Measurements from ENCODE around the gene FBXO27.
"Not testable (repeated sequence)": the region's sequence is repeated elsewhere in the genome, so short reads cannot be mapped to it uniquely, and the experiment has no call there.

The FBXO27 gene

DNA sequence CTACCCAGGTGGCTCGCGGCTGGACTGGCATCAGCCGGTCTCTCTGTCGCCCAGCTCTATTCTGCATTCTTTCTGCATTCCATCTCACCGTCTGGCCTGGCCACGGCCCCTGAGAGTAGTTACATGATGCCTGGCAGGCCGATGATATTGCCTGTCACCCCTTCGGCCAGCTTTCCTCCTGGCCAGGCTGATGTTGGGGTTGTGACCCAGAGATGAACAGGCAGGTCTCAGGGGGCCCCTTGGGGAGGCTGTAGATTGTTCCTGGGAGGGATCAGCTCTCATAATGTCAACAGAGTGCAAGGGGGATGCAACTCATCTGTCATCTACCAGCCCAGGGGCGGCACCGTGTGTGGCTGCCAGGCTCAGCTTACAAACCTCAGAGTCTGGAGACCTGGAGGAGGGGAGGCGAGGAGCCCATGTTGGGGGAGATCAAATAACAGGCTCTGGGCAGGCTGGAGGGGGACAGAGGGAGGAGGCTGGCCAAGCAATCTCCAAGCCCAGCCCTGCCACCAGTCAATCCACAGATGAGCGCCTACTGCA, 43.2 kb downstream of the FBXO27 start:
- intact Hi-C loops (cut with micrococcal nuclease), result no loop called here
- H3K27ac Mint-ChIP-seq, result no peak overlapping the region

GRCh38 chr19:38988627-38989026, 43.7 kb downstream of the FBXO27 start:
- H3K4me1 Mint-ChIP-seq (ENCODE audit: low read depth); H3K27ac Mint-ChIP-seq; H3K9me3 Mint-ChIP-seq; H3K4me3 Mint-ChIP-seq; H3K36me3 Mint-ChIP-seq (ENCODE audit: low read depth); intact Hi-C loops (cut with micrococcal nuclease): not testable (repeated sequence)
- peaks cover 16% of the 10 kb centered on the region for H3K27me3 Mint-ChIP-seq

More for the DNA sequence above, 43.2 kb downstream of the FBXO27 start:
- H3K4me1 Mint-ChIP-seq (ENCODE audit: low read depth), result peaks cover 10% of the 10 kb centered on the region
- H3K4me3 Mint-ChIP-seq, result no peak overlapping the region
- H3K27me3 Mint-ChIP-seq, result peaks cover 16% of the 10 kb centered on the region
- H3K36me3 Mint-ChIP-seq (ENCODE audit: low read depth), result no peaks in the 10 kb centered on the region
- H3K9me3 Mint-ChIP-seq, result no peaks in the 10 kb centered on the region

- peaks cover 16% of the 10 kb centered on the region for H3K27me3 Mint-ChIP-seq
- H3K36me3 Mint-ChIP-seq (ENCODE audit: low read depth); H3K9me3 Mint-ChIP-seq; H3K4me3 Mint-ChIP-seq; H3K27ac Mint-ChIP-seq; intact Hi-C loops (cut with micrococcal nuclease); H3K4me1 Mint-ChIP-seq (ENCODE audit: low read depth): not testable (repeated sequence)
Observed at GRCh38 chr19:38987745-38988144, 44.6 kb downstream of the FBXO27 start.

DNA sequence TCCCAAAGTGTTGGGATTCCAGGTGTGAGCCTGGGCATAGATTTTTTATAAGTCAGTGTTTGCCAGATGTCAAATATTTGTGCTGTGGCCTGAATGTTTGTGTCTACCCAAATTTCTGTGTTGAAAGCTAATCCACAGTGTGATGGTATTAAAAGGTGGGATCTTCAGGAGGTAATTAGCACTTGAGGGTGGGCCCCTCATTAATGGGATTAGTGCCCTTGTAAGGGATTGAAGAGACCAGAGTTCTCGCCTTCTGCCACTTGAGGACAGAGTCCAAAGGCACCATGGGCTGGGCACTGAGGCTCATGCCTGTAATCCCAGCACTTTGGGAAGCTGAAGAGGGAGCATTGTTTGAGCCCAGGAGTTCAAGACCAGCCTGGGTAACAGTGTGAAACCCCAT, 47.1 kb downstream of the FBXO27 start:
- peaks cover 9% of the 10 kb centered on the region for H3K27me3 Mint-ChIP-seq
- peaks cover 8% of the 10 kb centered on the region for H3K9me3 Mint-ChIP-seq

GRCh38 chr19:38980583-38981374, 51.6 kb downstream of the FBXO27 start:
- Mint-ChIP-seq H3K27me3 (peaks cover 25% of the 10 kb centered on the region), H3K4me1 (ENCODE audit: low read depth) (peaks cover 9% of the 10 kb centered on the region), H3K4me3 (no peak overlapping the region), H3K27ac (no peak overlapping the region), H3K36me3 (ENCODE audit: low read depth) (no peaks in the 10 kb centered on the region), H3K9me3 (peaks cover 11% of the 10 kb centered on the region)
- intact Hi-C loops (cut with micrococcal nuclease), result no loop called here

More for the DNA sequence above, 47.1 kb downstream of the FBXO27 start:
- no peak overlapping the region for H3K27ac Mint-ChIP-seq
- H3K4me3 Mint-ChIP-seq, result no peak overlapping the region
- intact Hi-C loops (cut with micrococcal nuclease), result no loop called here
- no peaks in the 10 kb centered on the region for H3K4me1 Mint-ChIP-seq (ENCODE audit: low read depth)
- no peaks in the 10 kb centered on the region for H3K36me3 Mint-ChIP-seq (ENCODE audit: low read depth)

DNA sequence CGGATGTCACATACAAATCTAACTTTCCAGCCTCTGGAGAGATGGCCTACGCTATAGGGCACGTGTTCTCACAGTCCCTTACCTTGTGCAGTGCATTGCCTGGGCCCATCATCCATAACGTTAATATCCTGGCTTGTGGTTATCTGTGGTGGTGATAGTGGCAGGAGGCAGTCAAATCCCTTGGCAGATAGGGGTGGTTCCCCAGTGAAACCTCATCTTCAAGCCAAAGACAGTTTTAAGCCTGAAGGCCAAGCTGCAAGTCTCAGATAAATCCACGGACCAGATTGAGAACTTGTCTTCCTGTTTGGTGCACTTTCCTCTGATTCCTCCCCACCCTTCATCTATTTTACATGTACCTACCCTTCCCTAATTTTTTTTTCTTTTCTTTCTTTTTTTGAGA, 52.5 kb downstream of the FBXO27 start:
- Mint-ChIP-seq H3K9me3 (peaks cover 11% of the 10 kb centered on the region), H3K36me3 (ENCODE audit: low read depth) (no peaks in the 10 kb centered on the region), H3K27ac (no peak overlapping the region), H3K4me3 (no peak overlapping the region), H3K27me3 (peaks cover 29% of the 10 kb centered on the region), H3K4me1 (ENCODE audit: low read depth) (peaks cover 9% of the 10 kb centered on the region)
- intact Hi-C loops (cut with micrococcal nuclease), result no loop called here

GRCh38 chr19:38978326-38978689, 54.0 kb downstream of the FBXO27 start:
- Mint-ChIP-seq H3K36me3 (ENCODE audit: low read depth) (no peaks in the 10 kb centered on the region), H3K9me3 (peaks cover 11% of the 10 kb centered on the region), H3K4me3 (no peak overlapping the region), H3K4me1 (ENCODE audit: low read depth) (peaks cover 9% of the 10 kb centered on the region), H3K27ac (no peak overlapping the region), H3K27me3 (peaks cover 38% of the 10 kb centered on the region)
- intact Hi-C loops (cut with micrococcal nuclease), result no loop called here

DNA sequence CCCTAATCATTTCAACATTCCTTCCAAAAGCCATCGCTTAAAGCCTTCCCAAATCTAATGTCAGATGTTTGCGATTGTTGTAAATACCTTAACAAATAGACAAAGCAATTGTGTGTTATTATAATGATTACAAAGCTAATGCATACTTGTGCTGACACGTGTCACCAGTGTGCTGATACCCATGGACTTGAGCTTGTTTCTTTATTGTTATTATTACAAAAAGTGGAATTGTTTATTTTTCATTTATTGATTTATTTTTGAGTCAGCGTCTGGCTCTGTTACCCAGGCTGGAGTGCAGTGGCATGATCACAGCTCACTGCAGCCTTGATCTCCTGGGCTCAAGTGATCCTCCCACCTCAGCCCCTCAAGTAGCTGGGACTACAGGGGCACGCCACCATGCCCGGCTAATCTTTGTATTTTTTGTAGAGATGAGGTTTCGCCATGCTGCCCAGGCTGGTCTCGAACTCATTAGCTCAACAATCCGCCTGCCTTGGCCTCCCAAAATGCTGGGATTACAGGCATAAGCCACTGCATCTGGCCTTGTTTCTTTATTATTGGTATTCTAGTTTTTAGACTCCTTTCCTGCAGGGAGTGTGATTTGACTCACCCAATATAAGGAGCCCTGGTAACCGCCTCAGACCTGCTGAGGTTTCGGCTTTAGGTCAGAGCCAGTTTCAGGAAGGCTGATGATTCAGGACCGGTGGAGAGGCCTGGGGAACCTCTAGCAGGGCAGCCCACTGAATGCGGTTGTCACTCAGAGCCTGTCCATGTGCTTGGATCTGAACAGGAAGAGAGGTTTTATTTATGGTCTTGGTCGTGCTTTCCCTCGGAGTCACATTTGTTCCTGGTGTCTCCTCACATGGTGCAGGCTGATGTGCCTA, 54.7 kb downstream of the FBXO27 start:
- H3K9me3 Mint-ChIP-seq, result peaks cover 11% of the 10 kb centered on the region
- H3K27ac Mint-ChIP-seq, result no peak overlapping the region
- no peaks in the 10 kb centered on the region for H3K36me3 Mint-ChIP-seq (ENCODE audit: low read depth)
- intact Hi-C loops (cut with micrococcal nuclease), result no loop called here
- H3K4me3 Mint-ChIP-seq, result no peak overlapping the region
- H3K27me3 Mint-ChIP-seq, result peaks cover 40% of the 10 kb centered on the region
- H3K4me1 Mint-ChIP-seq (ENCODE audit: low read depth), result peaks cover 9% of the 10 kb centered on the region

GRCh38 chr19:38975861-38976271, 56.5 kb downstream of the FBXO27 start:
- Mint-ChIP-seq H3K27me3 (peaks cover 41% of the 10 kb centered on the region), H3K36me3 (ENCODE audit: low read depth) (no peaks in the 10 kb centered on the region), H3K4me1 (ENCODE audit: low read depth) (peaks cover 9% of the 10 kb centered on the region)

DNA sequence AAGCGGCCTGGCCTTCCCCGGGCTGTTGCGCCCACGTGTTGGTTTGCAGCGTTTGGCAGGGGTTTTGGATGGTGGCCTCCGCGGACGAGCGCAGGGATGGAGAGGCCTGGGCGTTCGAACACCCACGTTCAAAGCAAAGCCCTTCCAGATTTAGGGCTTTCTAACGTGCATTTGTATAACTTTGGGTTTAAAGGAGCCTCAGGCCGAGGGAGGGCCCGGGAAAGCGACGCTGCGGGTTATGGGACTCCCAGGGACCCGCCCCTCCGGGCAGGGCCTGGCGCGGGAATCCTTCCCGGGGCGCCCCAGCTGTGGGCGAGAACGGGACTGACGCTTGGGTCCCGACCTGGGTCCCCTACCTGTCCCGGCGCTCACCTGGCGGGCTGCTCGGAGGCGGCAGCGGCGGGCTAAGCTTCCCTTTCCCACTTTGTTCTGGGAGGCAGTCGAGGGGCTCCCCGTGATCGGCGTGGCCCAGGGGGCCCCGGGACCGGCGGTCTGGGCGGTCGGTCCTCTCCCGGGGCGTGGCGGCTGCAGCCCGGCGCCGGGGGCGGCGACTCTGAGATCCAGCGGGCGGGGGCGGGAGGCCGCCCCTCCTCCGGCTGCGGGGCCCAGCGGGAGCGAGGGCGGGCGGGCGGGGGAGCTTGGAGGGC, 57.0 kb downstream of the FBXO27 start, which contains the start of gene FBXO17:
TSS of gene FBXO17 (minus strand) at position 529 of the 647 bp plus-strand sequence. CDS start 25,423 bp downstream, outside the sequence.
- intact Hi-C loops (cut with micrococcal nuclease), result no loop called here
- Mint-ChIP-seq H3K27me3 (peaks cover 41% of the 10 kb centered on the region), H3K27ac (no peak within 1 kb of the TSS), H3K36me3 (ENCODE audit: low read depth) (no peaks in the 10 kb centered on the region), H3K9me3 (peaks cover 4% of the 10 kb centered on the region), H3K4me1 (ENCODE audit: low read depth) (peaks cover 9% of the 10 kb centered on the region), H3K4me3 (peak within 1 kb of the TSS; percentile 11)

More at GRCh38 chr19:38975861-38976271, 56.5 kb downstream of the FBXO27 start:
- intact Hi-C loops (cut with micrococcal nuclease), result no loop called here
- Mint-ChIP-seq H3K4me3 (no peak overlapping the region), H3K9me3 (peaks cover 9% of the 10 kb centered on the region), H3K27ac (no peak overlapping the region)

- peaks cover 9% of the 10 kb centered on the region for H3K4me1 Mint-ChIP-seq (ENCODE audit: low read depth)
- H3K9me3 Mint-ChIP-seq, result no peaks in the 10 kb centered on the region
- peaks cover 41% of the 10 kb centered on the region for H3K27me3 Mint-ChIP-seq
- H3K27ac Mint-ChIP-seq, result no peak overlapping the region
- intact Hi-C loops (cut with micrococcal nuclease), result no loop called here
- H3K36me3 Mint-ChIP-seq (ENCODE audit: low read depth), result no peaks in the 10 kb centered on the region
- peak overlapping the region; percentile 11 for H3K4me3 Mint-ChIP-seq
Observed at GRCh38 chr19:38974624-38975213, 57.6 kb downstream of the FBXO27 start.

Measured in dendritic cell treated with granulocyte-macrophage colony-stimulating factor and Interleukin-4, amounts not matched to agents 40 ng/mL and 50 ng/mL, for 4 days (primary cell).